Stimulated activated CD4-positive, alpha-beta T cell treated with anti-CD3 and anti-CD28 coated beads, Interleukin-4, amount 100 ng/mL, for 48 hours (primary cell): Measurements from ENCODE around the gene SIM1.

ENCODE experiments used
- DNase-seq, 2 donors: peaks; one replicate each; pipeline ENCODE4 v3.0.0-alpha.2; 2020; ENCODE audit warnings: low read depth in 2 of 2

SIM1 gene

GRCh38 chr6:100456908-100457235, 7.8 kb downstream of the SIM1 start:
- DNase-seq = no peak

GRCh38 chr6:100456141-100456907, 8.4 kb downstream of the SIM1 start:
- DNase-seq = no peak

GRCh38 chr6:100455230-100456124, 9.2 kb downstream of the SIM1 start:
- DNase-seq = no peak

- no peak for DNase-seq
Measured at GRCh38 chr6:100454551-100455229, 10.0 kb downstream of the SIM1 start.

GRCh38 chr6:100453701-100454521, 10.8 kb downstream of the SIM1 start:
- DNase-seq = no peak

- no peak for DNase-seq
Measured at GRCh38 chr6:100452998-100453397, 11.7 kb downstream of the SIM1 start.

GRCh38 chr6:100451577-100451976, 13.1 kb downstream of the SIM1 start:
- DNase-seq = no peak

GRCh38 chr6:100449239-100449691, 15.5 kb downstream of the SIM1 start:
- no peak for DNase-seq

GRCh38 chr6:100447900-100448748, 16.6 kb downstream of the SIM1 start:
- no peak for DNase-seq

GRCh38 chr6:100447081-100447899, 17.4 kb downstream of the SIM1 start:
- DNase-seq = no peak

GRCh38 chr6:100446115-100447080, 18.3 kb downstream of the SIM1 start:
- DNase-seq = no peak

- no peak for DNase-seq
Measured at GRCh38 chr6:100445512-100445911, 19.2 kb downstream of the SIM1 start.

- DNase-seq = no peak
Measured at GRCh38 chr6:100440935-100441334, 23.8 kb downstream of the SIM1 start.

GRCh38 chr6:100435299-100435698, 29.4 kb downstream of the SIM1 start:
- no peak for DNase-seq

GRCh38 chr6:100433726-100434435, 30.8 kb downstream of the SIM1 start:
- DNase-seq = no peak

- no peak for DNase-seq
Measured at GRCh38 chr6:100432136-100432535, 32.6 kb downstream of the SIM1 start.

GRCh38 chr6:100430962-100431361, 33.8 kb downstream of the SIM1 start:
- DNase-seq = no peak

- no peak for DNase-seq
Measured at GRCh38 chr6:100427452-100427851, 37.3 kb downstream of the SIM1 start.
